Left ventricle myocardium inferior (tissue), 1 donor: ENCODE data around the gene IL36RN. TPM values are rescaled to one million over a fixed set of nuclear protein-coding genes. Genes with fewer than 3 reads are reported as not detected.

Source experiments
- DNase-seq: peaks from one replicate; pipeline ENCODE4 v3.0.0-alpha.2; 2020
- H3K27ac ChIP-seq: fragments of 200-600 bp; replicated peaks from 2 replicates; pipeline ENCODE4 v1.8.0; 2021
- H3K27me3 ChIP-seq: fragments of 200-600 bp; 2 replicates; pipeline ENCODE4 v1.8.0; 2021; ENCODE audit warnings: low read depth
- H3K36me3 ChIP-seq: fragments of 200-600 bp; 2 replicates; pipeline ENCODE4 v1.8.0; 2021
- H3K4me1 ChIP-seq: fragments of 200-600 bp; 2 replicates; pipeline ENCODE4 v1.8.0; 2021
- H3K4me3 ChIP-seq: fragments of 200-600 bp; 2 replicates; pipeline ENCODE4 v1.8.0; 2021; ENCODE audit warnings: mild to moderate bottlenecking, moderate library complexity
- H3K9me3 ChIP-seq: fragments of 200-600 bp; replicated peaks from 2 replicates; pipeline ENCODE4 v1.8.0; 2021
- CTCF ChIP-seq: fragments of 200-600 bp; IDR thresholded peaks from 2 replicates; pipeline ENCODE4 v1.8.0; 2021; ENCODE audit warnings: antibody characterized with exemption, mild to moderate bottlenecking, borderline replicate concordance
- intact Hi-C: fragments of 100-400 bp; cut with micrococcal nuclease; formaldehyde crosslinking; loops from one replicate; pipeline ENCODE4 v1.11.0; 2022
- total RNA-seq: library from RNA; stranded (reverse); fragmentation: NEBNext Ultra II Directional; extraction: Animal tissue kit (Norgen Biotek cat#: 25700); gene quantifications from one replicate; pipeline ENCODE4 v1.2.1, GENCODE V29; 2021
- donor health status: DM: no; HTN: yes; CAD: no; lungs with severe emphysema.

IL36RN gene
- total RNA-seq, 1 donor from 2014 or later = not detected

- Histone ChIP-seq H3K27ac (no peak overlapping the region), H3K27me3 (peaks cover 34% of the 10 kb centered on the region), H3K4me3 (no peak overlapping the region), H3K36me3 (no peaks in the 10 kb centered on the region), H3K9me3 (no peaks in the 10 kb centered on the region), H3K4me1 (no peaks in the 10 kb centered on the region)
- no peak for DNase-seq
- TF ChIP-seq CTCF = no peak
- intact Hi-C loops = no loop called here
Observed at GRCh38 chr2:113036763-113037162, 22.2 kb upstream of the IL36RN start.

- Histone ChIP-seq H3K4me1 (no peaks in the 10 kb centered on the region), H3K27ac (no peak overlapping the region), H3K4me3 (no peak overlapping the region), H3K27me3 (peaks cover 34% of the 10 kb centered on the region), H3K9me3 (no peaks in the 10 kb centered on the region), H3K36me3 (no peaks in the 10 kb centered on the region)
- no peak for TF ChIP-seq CTCF
- DNase-seq = no peak
- intact Hi-C loops = no loop called here
Observed at GRCh38 chr2:113038291-113038690, 20.7 kb upstream of the IL36RN start.

GRCh38 chr2:113039158-113039557 is 19.8 kb upstream of the IL36RN start:
- TF ChIP-seq CTCF = no peak
- DNase-seq = no peak
- Histone ChIP-seq H3K4me3 (no peak overlapping the region), H3K36me3 (no peaks in the 10 kb centered on the region), H3K9me3 (no peaks in the 10 kb centered on the region), H3K27ac (no peak overlapping the region), H3K4me1 (no peaks in the 10 kb centered on the region), H3K27me3 (peaks cover 30% of the 10 kb centered on the region)
- intact Hi-C loops = no loop called here

- H3K4me1 ChIP-seq = no peaks in the 10 kb centered on the region
- H3K27me3 ChIP-seq = peaks cover 25% of the 10 kb centered on the region
- no peak overlapping the region for H3K4me3 ChIP-seq
- DNase-seq = no peak
- no peak overlapping the region for H3K27ac ChIP-seq
- intact Hi-C loops = no loop called here
- no peaks in the 10 kb centered on the region for H3K36me3 ChIP-seq
- no peaks in the 10 kb centered on the region for H3K9me3 ChIP-seq
- TF ChIP-seq CTCF = no peak
Observed at GRCh38 chr2:113039719-113040118, 19.3 kb upstream of the IL36RN start.

- H3K27me3 ChIP-seq = peaks cover 19% of the 10 kb centered on the region
- no peaks in the 10 kb centered on the region for H3K36me3 ChIP-seq
- intact Hi-C loops = no loop called here
- TF ChIP-seq CTCF = no peak
- no peaks in the 10 kb centered on the region for H3K9me3 ChIP-seq
- H3K4me3 ChIP-seq = no peak overlapping the region
- no peaks in the 10 kb centered on the region for H3K4me1 ChIP-seq
- DNase-seq = no peak
- no peak overlapping the region for H3K27ac ChIP-seq
Observed at GRCh38 chr2:113041871-113042270, 17.1 kb upstream of the IL36RN start.

GRCh38 chr2:113046465-113046864 is 12.5 kb upstream of the IL36RN start:
- peaks cover 13% of the 10 kb centered on the region for H3K27me3 ChIP-seq
- peaks cover 10% of the 10 kb centered on the region for H3K9me3 ChIP-seq
- DNase-seq = no peak
- H3K36me3 ChIP-seq = no peaks in the 10 kb centered on the region
- intact Hi-C loops = no loop called here
- H3K4me3 ChIP-seq = no peak overlapping the region
- H3K27ac ChIP-seq = no peak overlapping the region
- no peaks in the 10 kb centered on the region for H3K4me1 ChIP-seq
- TF ChIP-seq CTCF = no peak
